H1 (cell line): ENCODE data around the gene ZNF814. TPM values are rescaled to one million over a fixed set of nuclear protein-coding genes. Genes with fewer than 3 reads are reported as not detected.

Source experiments
- ATF2 ChIP-seq: IDR thresholded peaks from 2 replicates; pipeline ENCODE4 v1.6.1; 2012; ENCODE audit warnings: low read length, inconsistent platforms
- BCL11A ChIP-seq, 2 experiments: IDR thresholded peaks; one replicate each; pipeline ENCODE4 v1.6.1; 2011; ENCODE audit warnings: low read depth in 2 of 2, low read length in 2 of 2, mild to moderate bottlenecking in 2 of 2
- CBX5 ChIP-seq: fragments of 300-800, 300-1000 bp; sonication (generic); IDR thresholded peaks from 2 replicates; pipeline ENCODE4 v1.7.1; 2016; ENCODE audit warnings: antibody characterized with exemption, low read length, low read depth
- CHD1 ChIP-seq: IDR thresholded peaks from 2 replicates; pipeline ENCODE4 v1.6.1; 2012; ENCODE audit warnings: low read depth, low read length, improper control_type of control experiment
- CREB1 ChIP-seq: IDR thresholded peaks from 2 replicates; pipeline ENCODE4 v1.6.1; 2012; ENCODE audit warnings: inconsistent platforms
- CTCF ChIP-seq, 3 experiments: IDR thresholded peaks; 1 replicate in 2 of 3; 2 replicates in 1 of 3; pipeline versions ENCODE4 v1.5.1 to v1.6.1; 2011; ENCODE audit warnings: low read length in 3 of 3, mild to moderate bottlenecking in 3 of 3, inconsistent platforms in 2 of 3, low read depth in 1 of 3, moderate library complexity in 1 of 3; ENCODE audit not compliant: insufficient read depth in 1 of 3; ENCODE audit errors: control extremely low read depth in 1 of 3
- EGR1 ChIP-seq: IDR thresholded peaks from 2 replicates; pipeline ENCODE4 v1.6.1; 2011; ENCODE audit warnings: low read depth, low read length, borderline replicate concordance
- EP300 ChIP-seq, 2 experiments: IDR thresholded peaks; 1 replicate in 1 of 2; 2 replicates in 1 of 2; pipeline ENCODE4 v1.6.1; 2011 to 2012; ENCODE audit warnings: low read depth in 2 of 2, low read length in 2 of 2, mild to moderate bottlenecking in 2 of 2, borderline replicate concordance in 1 of 2, inconsistent platforms in 1 of 2, moderate library complexity in 1 of 2
- FOSL1 ChIP-seq: IDR thresholded peaks from 2 replicates; pipeline ENCODE4 v1.6.1; 2011; ENCODE audit warnings: mild to moderate bottlenecking, low read depth, low read length, moderate library complexity; ENCODE audit not compliant: insufficient read depth
- GABPA ChIP-seq: IDR thresholded peaks from 2 replicates; pipeline ENCODE4 v1.6.1; 2011; ENCODE audit warnings: mild to moderate bottlenecking, low read length, moderate library complexity, borderline replicate concordance; ENCODE audit not compliant: insufficient read depth
- GTF2F1 ChIP-seq: IDR thresholded peaks from 2 replicates; pipeline ENCODE4 v1.6.1; 2012; ENCODE audit warnings: low read depth, low read length, improper control_type of control experiment, borderline replicate concordance
- JUND ChIP-seq: IDR thresholded peaks from 2 replicates; pipeline ENCODE4 v1.6.1; 2011; ENCODE audit warnings: mild to moderate bottlenecking, improper control_type of control experiment, low read length
- KDM5A ChIP-seq: fragments of 200-600 bp; IDR thresholded peaks from 2 replicates; pipeline ENCODE4 v1.7.1; 2012; ENCODE audit warnings: mild to moderate bottlenecking, low read length, inconsistent platforms, mixed read lengths
- POLR2AphosphoS5 ChIP-seq: IDR thresholded peaks from 2 replicates; pipeline ENCODE4 v1.6.1; 2011; ENCODE audit warnings: low read depth, low read length
- SIRT6 ChIP-seq: IDR thresholded peaks from one replicate; pipeline ENCODE4 v1.7.1; 2012; ENCODE audit warnings: low read length, inconsistent platforms
- SRF ChIP-seq: IDR thresholded peaks from 2 replicates; pipeline ENCODE4 v1.6.1; 2011; ENCODE audit warnings: mild to moderate bottlenecking, low read depth, low read length, moderate library complexity
- TAF1 ChIP-seq: IDR thresholded peaks from 2 replicates; pipeline ENCODE4 v1.6.1; 2011; ENCODE audit warnings: mild to moderate bottlenecking, low read depth, low read length
- USF2 ChIP-seq: IDR thresholded peaks from 2 replicates; pipeline ENCODE4 v1.6.1; 2011; ENCODE audit warnings: low read length, improper control_type of control experiment
- YY1 ChIP-seq: IDR thresholded peaks from 2 replicates; pipeline ENCODE4 v1.6.1; 2011; ENCODE audit warnings: low read depth, mild to moderate bottlenecking, low read length
- polyA plus RNA-seq, 7 experiments: library from polyadenylated mRNA; depleted of rRNA in 3 of 7; stranded (reverse) in 5 of 7; unstranded in 2 of 7; fragments of >200 nt in 5 of 7; fragments of 200-250 nt in 2 of 7; gene quantifications; 1 replicate in 5 of 7; 2 replicates in 1 of 7; 4 replicates in 1 of 7; pipeline versions ENCODE4 v1.2.1 to v1.2.3, GENCODE V29; 2011 to 2013; ENCODE audit warnings: missing spikeins in 2 of 7, mixed read lengths in 2 of 7
- total RNA-seq: library from RNA; stranded (reverse); fragmentation: NEBNext Ultra II Directional; extraction: Animal tissue kit (Norgen Biotek cat#: 25700); gene quantifications from 2 replicates; pipeline ENCODE4 v1.2.1, GENCODE V29; 2021

Gene ZNF814
- total and polyA plus RNA-seq, 2 of the 8 experiments (the other 6 are each of a cell fraction or from before 2014, with no cell fraction given): 90.9 to 99.6 TPM

GRCh38 chr19:57934820-57935665, 46.2 kb upstream of the ZNF814 start, which contains the start of gene ZNF418 (continued):
- TF ChIP-seq TAF1 (peak; percentile 81), SIRT6 (no peak), KDM5A (no peak), JUND (peak; percentile 68), SRF (0 out of 2 replicates have a peak, but pooled peaks have one; percentile 17), BCL11A (IDR thresholded peaks at IDR 0.05; ENCODE audit: low read depth in 2 of 2, low read length in 2 of 2) (no peak), CBX5 (no peak), USF2 (no peak), YY1 (peak; percentile 91), GTF2F1 (no peak), CHD1 (peak; percentile 77), FOSL1 (no peak), EP300 (IDR thresholded peaks at IDR 0.05; ENCODE audit: borderline replicate concordance in 1 of 2, low read depth in 2 of 2, low read length in 2 of 2) (peak in 1 of 2 experiments; percentile 89; a peak in 2 of 3 replicates), CREB1 (peak; percentile 91), POLR2AphosphoS5 (peak; percentile 86), GABPA (no peak), EGR1 (no peak), ATF2 (no peak), CTCF (IDR thresholded peaks at IDR 0.05; ENCODE audit: control extremely low read depth in 1 of 3, insufficient read depth in 1 of 3, low read depth in 1 of 3, low read length in 3 of 3) (no peak)
